Stimulated activated CD4-positive, alpha-beta T cell treated with anti-CD3 and anti-CD28 coated beads, Interleukin-4, amount 100 ng/mL, for 1 hour (primary cell): ENCODE measurements around the gene SERAC1.
"Not testable (repeated sequence)": the region's sequence is repeated elsewhere in the genome, so short reads cannot be mapped to it uniquely, and the experiment has no call there.

Experiments used
- DNase-seq: peaks from one replicate; pipeline ENCODE4 v3.0.0-alpha.2; 2020

The SERAC1 gene

GRCh38 chr6:158174024-158174423 is 6.0 kb upstream of the SERAC1 start:
- no peak for DNase-seq

- no peak for DNase-seq
Measured at GRCh38 chr6:158172001-158172400, 3.9 kb upstream of the SERAC1 start.

DNA sequence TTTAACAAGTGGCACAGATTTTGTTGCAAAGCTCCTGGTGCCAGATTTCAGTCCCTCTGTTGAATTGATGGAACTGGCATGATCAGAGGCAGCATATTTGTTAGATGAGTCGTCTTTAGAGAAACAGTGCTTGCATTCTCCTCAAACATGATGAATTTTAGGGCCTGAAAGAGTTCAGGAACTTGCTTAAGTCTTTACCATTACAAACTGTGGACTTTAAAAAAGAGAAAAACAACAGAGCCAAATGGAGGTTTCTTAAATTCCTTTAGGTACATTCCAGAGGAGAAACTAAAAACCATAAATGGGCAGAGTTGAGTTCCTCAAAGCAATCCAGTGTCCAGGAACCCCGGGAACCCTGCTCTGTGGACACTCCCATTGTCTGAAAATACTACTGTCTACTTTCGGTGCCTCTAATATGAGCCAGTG is 2.6 kb upstream of the SERAC1 start:
- DNase-seq = no peak

GRCh38 chr6:158169634-158170033 is 1.6 kb upstream of the SERAC1 start:
- not testable (repeated sequence) for DNase-seq

GRCh38 chr6:158165919-158166416 is 2.1 kb downstream of the SERAC1 start:
- no peak for DNase-seq

DNA sequence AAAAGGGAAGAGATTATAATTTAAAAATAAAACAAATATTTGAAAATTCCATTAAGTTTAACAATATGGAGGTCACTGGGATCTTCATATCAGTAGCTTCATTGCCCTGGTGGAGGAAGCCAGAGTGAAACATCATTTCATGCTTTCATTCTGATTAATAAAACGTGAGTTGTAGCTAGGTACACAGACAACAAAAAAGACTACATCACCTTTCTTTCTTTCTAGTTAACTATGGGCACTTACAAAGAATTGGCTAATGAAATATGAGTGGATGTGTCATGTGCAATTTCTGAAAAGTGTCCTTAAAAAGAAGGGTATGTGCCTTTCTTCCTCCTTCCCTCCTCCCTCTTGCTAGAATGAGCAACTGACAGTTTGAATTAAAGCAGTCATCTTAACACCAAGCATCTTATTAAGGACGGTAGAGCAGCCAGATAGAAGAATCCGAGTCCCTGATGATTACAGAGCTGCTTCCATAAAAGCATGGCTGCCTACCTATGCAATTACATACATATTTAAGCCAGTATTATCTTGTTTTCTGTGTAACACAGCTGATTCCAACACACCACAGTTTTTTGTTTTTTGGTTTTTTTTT is 3.4 kb downstream of the SERAC1 start:
- no peak for DNase-seq

DNA sequence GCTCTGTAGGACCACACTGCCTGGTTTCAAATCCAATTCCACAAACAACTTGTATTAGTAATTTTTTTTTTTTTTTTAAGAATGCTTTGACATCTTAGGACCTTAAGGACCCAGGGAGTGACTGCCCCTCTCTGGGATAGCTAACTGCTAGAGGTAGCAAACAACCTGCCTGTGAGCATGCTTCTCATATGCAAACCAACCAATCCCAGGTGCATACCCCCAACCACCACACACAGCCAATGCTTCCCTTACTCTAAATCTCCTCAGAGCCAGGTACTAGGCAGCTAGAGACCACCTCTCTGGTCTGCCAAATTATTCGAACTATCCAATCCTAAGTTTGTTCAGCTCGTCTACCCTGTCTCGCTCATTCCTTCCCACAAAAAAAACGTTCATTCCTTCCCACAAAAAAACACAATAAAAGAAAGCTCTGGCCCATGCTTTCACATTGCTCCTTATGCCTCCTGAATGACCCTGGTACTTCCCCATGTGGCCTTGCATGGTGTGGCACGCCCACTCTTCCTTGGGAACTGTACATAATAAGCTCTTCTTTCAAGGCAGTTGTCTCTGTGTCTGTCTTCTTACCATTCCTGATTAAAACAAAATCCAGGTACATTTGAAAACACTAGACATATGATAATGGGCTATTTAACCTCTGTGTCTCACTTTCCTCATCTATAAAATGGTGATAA is 6.4 kb downstream of the SERAC1 start:
- DNase-seq = no peak

GRCh38 chr6:158160932-158161539 is 7.0 kb downstream of the SERAC1 start:
- no peak for DNase-seq

DNA sequence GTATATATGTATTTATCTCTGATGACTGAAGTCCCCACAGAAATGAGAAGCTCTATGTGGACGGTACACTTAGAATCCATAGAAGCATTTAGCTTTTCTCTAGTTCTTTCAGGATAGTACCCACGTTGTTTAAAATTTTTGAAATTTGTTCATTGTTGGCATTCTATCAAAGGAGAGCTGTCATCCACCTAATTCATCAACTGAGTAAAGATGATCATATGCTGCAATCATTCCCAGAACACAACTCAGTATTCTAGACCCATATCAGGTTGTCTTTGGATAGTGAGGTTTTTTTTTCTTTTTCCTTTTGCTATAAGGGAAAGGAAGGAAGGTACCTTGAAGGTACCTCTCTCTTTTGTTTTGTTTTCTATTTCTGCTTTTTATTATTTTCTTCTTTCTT is 9.3 kb downstream of the SERAC1 start:
- no peak for DNase-seq

DNA sequence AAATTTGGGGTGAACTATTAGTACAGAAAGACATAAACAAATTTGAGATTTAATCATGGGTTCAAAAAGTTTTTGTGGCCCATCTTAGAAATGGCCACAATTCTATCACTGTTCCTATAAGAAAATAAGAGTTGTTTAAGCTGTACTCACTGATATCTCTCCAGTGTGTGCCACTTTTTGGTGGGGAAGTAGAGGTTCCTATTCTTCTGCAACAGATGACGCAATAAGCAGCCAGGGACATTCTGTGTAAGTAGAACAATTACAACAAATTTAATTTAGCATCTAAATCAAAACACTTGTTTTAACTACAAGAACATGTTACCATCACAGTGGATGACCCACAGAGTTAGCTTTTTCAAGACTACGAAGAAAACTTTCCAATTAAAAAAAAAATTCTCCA is 9.9 kb downstream of the SERAC1 start:
- DNase-seq = no peak

GRCh38 chr6:158157064-158157764 is 10.8 kb downstream of the SERAC1 start:
- DNase-seq = no peak

- no peak for DNase-seq
Measured at GRCh38 chr6:158154816-158155215, 13.2 kb downstream of the SERAC1 start.

GRCh38 chr6:158153576-158153975 is 14.5 kb downstream of the SERAC1 start:
- DNase-seq = no peak

GRCh38 chr6:158152659-158153058 is 15.4 kb downstream of the SERAC1 start:
- no peak for DNase-seq

DNA sequence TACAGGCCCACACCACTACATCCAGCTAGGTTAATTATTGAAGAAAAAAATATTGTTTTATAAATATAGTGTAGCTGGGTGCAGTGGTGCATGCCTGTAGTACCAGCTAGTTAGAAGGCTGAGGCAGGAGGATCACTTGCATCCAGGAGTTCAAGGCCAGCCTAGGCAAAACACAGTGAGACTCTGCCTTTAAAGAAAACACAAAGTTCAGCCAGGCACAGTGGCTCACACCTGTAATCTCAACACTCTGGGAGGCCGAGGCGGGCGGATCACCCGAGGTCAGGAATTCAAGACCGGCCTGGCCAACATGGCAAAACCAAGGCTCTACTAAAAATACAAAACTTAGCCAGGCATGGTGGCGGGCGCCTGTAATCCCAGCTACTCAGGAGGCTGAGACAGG is 16.0 kb downstream of the SERAC1 start:
- DNase-seq = not testable (repeated sequence)

DNA sequence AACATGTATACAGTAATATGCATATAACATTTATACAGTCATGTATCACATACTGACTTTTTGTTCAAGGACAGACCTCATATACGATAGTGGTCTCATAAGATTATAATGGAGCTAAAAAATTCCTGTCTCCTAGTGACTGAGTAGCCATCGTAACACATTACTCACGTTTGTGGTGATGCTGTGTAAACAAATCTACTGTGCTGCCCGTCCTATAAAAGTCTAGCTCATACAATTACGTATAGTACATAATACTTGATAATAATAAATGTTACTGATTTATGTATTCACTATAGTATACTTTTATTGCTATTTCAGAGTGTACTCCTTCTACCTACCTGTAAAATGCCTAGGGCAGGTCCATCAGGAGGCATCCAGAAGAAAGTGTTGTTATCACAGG is 17.4 kb downstream of the SERAC1 start:
- no peak for DNase-seq

- no peak for DNase-seq
Measured at GRCh38 chr6:158149641-158150040, 18.4 kb downstream of the SERAC1 start.

- DNase-seq = no peak
Measured at GRCh38 chr6:158143700-158144099, 24.4 kb downstream of the SERAC1 start.

DNA sequence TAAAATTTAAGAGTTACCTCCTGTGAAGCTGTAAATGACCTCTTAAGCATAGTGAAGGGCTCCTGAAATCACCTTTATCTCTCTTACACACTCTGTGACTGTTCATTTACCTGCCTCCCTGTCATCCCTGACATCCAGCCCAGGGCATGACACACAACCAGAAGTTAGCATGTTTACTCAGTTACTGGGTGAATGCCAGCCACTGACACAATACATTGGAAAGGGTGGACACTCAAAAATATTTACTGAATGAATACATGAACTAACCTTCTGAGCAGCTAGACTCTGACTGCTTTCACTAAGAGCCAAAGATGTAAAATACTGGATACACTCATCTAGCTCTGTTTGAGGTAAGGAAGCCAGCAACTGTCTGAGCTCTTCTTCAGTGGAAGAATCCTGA is 25.3 kb downstream of the SERAC1 start:
- no peak for DNase-seq

DNA sequence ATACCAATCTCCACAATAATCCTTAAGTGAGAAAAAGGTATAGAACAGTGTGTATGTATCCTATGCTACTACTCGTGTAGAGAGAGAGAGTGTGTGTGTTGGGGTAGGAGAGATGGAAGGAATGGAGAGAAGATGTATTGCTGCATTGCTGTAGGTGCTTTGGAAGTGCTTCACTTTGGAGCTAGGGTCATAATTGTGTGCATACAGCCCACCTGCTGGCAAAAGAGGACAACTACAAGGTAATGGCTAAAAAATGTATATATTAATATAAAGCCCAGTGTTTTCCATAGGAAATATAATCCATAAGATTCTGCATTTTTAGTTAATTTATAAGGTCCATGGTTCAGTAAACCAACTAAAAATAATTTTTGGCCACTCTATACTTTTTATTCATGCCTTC is 36.1 kb downstream of the SERAC1 start:
- no peak for DNase-seq

DNA sequence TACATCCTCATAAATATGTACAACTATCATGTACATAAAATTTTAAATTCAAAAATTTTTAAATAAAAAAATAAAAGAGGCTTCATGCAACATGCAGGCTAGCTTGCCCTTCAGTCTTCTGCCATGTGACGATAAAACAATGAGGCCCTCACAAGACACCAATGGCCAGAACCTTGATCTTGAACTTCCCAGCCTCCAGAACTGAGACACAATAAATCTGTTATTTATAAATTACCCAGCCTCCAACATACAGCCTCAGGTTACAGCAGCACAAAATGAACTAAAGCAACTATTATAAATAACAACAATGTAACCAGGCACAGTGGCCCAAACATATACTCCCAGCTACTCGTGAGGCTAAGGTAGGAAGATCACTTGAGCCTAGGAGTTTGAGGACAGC is 42.8 kb downstream of the SERAC1 start:
- DNase-seq = no peak

DNA sequence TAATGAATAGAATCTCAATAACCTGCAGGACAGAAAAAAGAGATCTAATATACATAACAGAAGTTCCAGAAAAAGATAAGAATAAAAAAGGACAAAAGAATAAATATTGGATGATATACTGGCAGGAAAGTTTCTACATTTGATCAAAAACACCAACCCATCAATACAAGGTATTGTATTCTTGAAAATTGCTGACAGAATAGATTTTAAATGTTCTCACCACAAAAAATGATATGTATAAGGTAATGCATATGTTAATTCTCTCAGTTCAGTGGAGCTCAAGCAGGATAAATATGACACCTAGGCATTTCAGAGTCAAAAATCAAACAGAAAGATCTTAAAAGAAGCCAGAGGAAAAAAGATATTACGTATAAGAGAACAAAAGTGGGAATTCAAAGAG is 43.8 kb downstream of the SERAC1 start:
- no peak for DNase-seq

DNA sequence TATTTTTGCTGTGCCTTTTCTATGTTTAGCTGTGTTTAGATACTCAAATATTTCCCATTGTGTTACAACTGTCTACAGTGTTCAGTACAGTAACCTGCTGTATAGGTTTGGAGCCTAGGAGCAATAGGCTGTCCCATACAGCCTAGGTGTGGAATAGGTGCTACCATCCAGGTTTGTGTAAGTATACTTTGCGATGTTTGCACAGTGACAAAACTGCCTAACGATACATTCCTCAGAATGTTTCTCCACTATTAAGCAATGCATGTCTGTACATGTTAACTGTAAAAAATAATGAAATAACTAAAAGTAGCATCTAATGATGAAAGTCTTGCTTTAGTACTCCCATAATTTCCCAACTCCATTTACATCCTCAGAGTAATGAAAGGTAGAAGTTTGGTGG is 46.0 kb downstream of the SERAC1 start:
- no peak for DNase-seq

- DNase-seq = no peak
Measured at GRCh38 chr6:158121335-158121734, 46.7 kb downstream of the SERAC1 start.
